GDM1 (cell line): ENCODE measurements around the gene PPP2R1A.
A peak's percentile ranks its signal among the peaks of the same experiment; 100 is the strongest.
"Not testable (repeated sequence)": the region's sequence is repeated elsewhere in the genome, so short reads cannot be mapped to it uniquely, and the experiment has no call there.

Source experiments
- DNase-seq: peaks from one replicate; lab custom pipeline; 2025; lab: John Stamatoyannopoulos, UW

The PPP2R1A gene

DNA sequence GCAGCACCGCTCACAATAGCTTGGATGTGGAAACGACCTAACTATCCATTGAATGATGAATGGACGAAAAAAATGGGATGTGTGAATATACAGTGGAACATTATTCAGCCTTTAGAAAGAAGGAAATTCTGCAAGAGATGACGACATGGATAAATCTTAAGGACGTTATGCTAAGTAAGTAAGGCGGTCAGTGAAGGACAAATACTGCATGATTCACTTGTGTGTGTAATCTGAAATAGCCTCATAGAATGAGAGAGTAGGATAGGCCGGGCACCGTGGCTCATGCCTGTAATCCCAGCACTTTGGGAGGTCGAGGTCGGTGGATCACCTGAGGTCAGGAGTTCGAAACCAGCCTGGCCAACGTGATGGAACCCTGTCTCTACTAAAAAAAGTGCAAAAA lies 54.2 kb downstream of the PPP2R1A start:
- no peak for DNase-seq

DNA sequence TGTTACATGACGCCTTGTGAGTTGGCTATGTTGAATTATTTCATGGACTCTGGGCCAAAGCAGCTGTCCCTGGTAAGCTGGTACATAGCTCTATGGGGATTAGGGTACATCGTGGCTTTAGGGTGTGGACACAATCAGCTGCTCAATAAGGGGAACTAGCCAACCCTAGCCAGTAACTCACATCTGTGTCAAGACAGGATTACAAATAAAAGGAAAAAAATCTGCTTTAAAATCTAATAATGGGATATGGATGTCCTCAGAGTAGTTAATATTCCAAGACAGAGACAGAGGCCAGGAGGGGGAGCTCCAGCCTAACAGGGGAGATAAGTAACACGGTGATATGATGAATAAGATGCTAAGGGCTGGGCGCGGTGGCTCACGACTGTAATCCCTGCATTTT lies 58.4 kb downstream of the PPP2R1A start:
- DNase-seq = peak; percentile 4

DNA sequence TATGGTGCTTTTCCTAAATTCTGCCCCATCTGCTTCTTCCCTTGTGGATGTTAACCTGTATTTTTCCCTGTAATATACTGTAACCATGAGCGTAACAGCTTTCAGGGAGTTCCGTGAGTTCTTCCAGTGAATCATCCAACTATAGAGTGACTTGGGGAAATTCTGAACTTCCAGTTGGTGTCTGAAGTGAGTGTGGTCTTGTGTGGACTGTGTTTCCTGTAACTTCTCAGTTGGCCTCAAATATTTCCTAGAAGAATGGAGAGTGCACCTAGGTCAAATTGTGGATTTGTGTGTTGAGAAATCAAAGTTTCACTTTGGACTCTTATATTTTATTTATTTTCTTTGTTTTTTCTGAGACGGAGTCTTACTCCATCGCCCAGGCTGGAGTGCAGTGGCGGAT lies 68.6 kb downstream of the PPP2R1A start:
- DNase-seq = no peak

- DNase-seq = not testable (repeated sequence)
Measured at GRCh38 chr19:52265556-52265955, 75.7 kb downstream of the PPP2R1A start.

DNA sequence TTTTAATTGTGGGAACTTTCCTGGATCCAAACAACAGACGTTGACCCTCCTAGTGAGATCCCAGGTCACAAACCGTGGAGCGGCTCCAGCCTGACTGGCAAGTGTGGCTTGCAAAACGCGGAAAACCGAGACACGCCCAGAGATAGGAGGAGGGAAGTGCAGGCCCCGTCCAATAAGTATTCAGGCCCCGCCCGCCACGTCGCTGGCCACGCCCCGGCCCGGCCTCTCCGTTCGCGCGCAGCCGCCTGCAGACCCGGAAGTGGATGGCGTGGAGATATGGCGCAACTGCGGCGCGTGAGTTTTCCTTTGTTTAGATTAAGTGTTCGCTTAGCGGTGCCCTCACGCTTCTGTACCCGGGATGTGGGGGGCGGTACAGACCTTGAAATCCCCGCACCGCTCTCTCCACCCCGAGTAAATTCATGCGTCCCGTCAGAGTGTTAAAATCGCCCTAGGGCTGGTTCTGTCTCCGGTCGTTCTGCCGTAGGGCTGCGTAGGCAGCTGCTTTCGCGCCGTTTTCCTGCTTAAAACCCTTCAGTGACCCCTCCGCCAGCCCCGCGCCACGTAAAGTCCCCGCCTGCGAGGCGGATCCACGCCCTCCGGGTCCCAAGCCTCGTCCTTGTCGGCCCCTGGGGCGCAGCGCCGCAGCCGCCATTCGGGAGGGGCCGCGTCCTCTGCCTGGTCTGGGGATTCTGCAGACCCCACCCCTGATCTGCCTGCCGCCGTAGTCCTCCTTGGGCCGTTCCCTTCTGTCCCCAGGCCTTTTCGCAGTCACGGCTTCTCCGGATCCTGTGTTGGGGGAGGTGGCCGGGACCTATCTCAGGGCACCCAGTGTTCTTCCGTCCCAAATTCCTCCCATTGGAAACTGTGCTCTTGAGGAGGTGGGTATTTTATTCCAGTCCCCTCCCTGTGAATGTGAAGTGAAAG lies 79.7 kb downstream of the PPP2R1A start, which contains the start of gene ZNF766:
Gene ZNF766 (plus strand): TSS at position 250 of the 924 bp plus-strand sequence. CDS start 27 bp downstream, at position 277.
- peak; percentile 93 for DNase-seq

DNA sequence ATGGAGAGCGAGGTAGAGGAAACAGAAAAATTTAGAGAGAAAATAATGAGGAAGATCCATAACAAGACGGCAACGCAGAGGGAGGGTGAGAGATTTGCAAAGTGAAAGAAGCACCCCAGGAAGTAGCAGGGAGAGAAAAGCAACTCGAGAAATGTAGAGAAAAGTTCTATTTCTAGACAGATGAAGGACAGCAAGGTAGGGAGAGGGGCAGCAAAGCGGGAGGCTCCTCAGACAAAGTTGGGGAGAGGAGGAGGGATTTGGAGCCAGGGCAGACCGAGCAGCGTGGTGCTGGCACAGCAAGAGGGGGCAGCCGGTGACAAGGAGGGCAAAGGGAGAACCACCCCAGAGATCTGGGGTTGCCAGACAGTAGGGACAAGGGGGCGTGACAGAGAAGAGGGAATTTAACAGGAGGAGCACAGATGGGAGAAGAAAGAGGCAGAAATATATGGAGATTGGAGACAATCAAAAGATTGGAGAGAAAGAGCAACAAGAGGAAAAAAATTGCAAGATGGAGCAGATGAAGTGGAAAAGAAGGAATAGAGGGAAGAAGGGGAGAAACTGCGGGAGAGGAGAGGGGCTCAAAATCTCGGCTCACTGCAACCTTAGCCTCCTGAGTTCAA lies 80.5 kb downstream of the PPP2R1A start:
- no peak for DNase-seq

- DNase-seq = no peak
Measured at GRCh38 chr19:52273301-52273700, 83.4 kb downstream of the PPP2R1A start.

GRCh38 chr19:52274191-52274590 lies 84.3 kb downstream of the PPP2R1A start:
- DNase-seq = no peak

DNA sequence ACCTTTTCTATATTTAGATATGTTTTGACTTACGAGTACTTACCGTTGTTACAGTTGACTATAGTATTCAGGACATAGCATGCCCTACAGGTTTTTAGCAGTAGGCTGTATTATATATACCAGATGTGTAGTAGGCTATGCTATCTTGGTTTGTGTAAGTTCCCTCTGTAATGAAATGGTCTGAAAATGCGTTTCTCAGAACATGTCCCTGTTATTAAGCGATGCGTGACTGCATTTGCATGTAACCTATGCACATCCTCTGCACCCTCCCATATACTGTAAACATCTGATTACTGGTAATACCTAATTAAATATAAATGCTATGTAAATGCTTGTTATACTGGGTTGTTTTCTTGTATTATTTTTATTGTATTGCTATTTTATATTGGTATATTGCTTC lies 86.1 kb downstream of the PPP2R1A start:
- DNase-seq = no peak

- no peak for DNase-seq
Measured at GRCh38 chr19:52277471-52277870, 87.6 kb downstream of the PPP2R1A start.
